Left lung (tissue), 10 donors: ENCODE measurements around the gene CNIH3. TPM values are rescaled to one million over a fixed set of nuclear protein-coding genes. Genes with fewer than 3 reads are reported as not detected.
A peak's percentile ranks its signal among the peaks of the same experiment; 100 is the strongest.

Experiments used
- ATAC-seq: fragments of 200-7000 bp; cut with Tn5 transposase; one replicate; pipeline ENCODE4 v1.9.1; 2020; ENCODE audit warnings: moderate library complexity
- DNase-seq, 4 donors: peaks; one replicate each; pipeline ENCODE4 v3.0.0-alpha.2; 2013 to 2020
- H3K27ac ChIP-seq, 2 donors: fragments of 200-600 bp; sonication (generic) in 1 of 2; one replicate each; pipeline versions ENCODE4 v1.5.0 to v1.8.0; 2020 to 2021
- H3K27me3 ChIP-seq, 2 donors: fragments of 200-600 bp; sonication (generic) in 1 of 2; one replicate each; pipeline versions ENCODE4 v1.5.0 to v1.8.0; 2020 to 2021
- H3K36me3 ChIP-seq, 2 donors: fragments of 200-600 bp; sonication (generic) in 1 of 2; one replicate each; pipeline versions ENCODE4 v1.5.0 to v1.8.0; 2020 to 2021
- H3K4me1 ChIP-seq, 2 donors: fragments of 200-600 bp; one replicate each; pipeline ENCODE4 v1.8.0; 2021
- H3K4me3 ChIP-seq, 2 donors: fragments of 200-600 bp; sonication (generic) in 1 of 2; one replicate each; pipeline versions ENCODE4 v1.5.0 to v1.8.0; 2020 to 2021; ENCODE audit warnings: mild to moderate bottlenecking in 1 of 2
- H3K9me3 ChIP-seq, 2 donors: fragments of 200-600 bp; sonication (generic) in 1 of 2; one replicate each; pipeline versions ENCODE4 v1.5.0 to v1.8.0; 2020 to 2021
- intact Hi-C, 2 donors: fragments of 100-400 bp; cut with DNase I; formaldehyde crosslinking; loops; one replicate each; pipeline versions ENCODE4 v1.11.2 to v1.14.2; 2022
- polyA plus RNA-seq, 6 donors: library from polyadenylated mRNA; unstranded; fragments of 120-200 nt; gene quantifications; one replicate each; pipeline ENCODE4 v1.2.1, GENCODE V29; 2013; ENCODE audit not compliant: insufficient read length in 6 of 6
- total RNA-seq, 2 donors: library from RNA; stranded (reverse); fragmentation: NEBNext Ultra II Directional; extraction: Animal tissue kit (Norgen Biotek cat#: 25700); gene quantifications; one replicate each; pipeline ENCODE4 v1.2.1, GENCODE V29; 2021
- TF ChIP-seq, protein P1 (sequence below), 2 donors: fragments of 200-600 bp; sonication (generic) in 1 of 2; IDR thresholded peaks; one replicate each; pipeline versions ENCODE4 v1.5.0 to v1.8.0; 2021; ENCODE audit warnings: antibody characterized with exemption in 2 of 2
- donor health status: DM: no; HTN: yes; CAD: no.
- donor health status: DM: no; HTN: no; CAD: no.

Gene CNIH3
- total and polyA plus RNA-seq, 8 donors: 2.5 to 9.4 (median 7.3) TPM

GRCh38 chr1:224733027-224733911, 117.2 kb downstream of the CNIH3 start:
- DNase-seq: no peak

GRCh38 chr1:224734261-224734935, 118.3 kb downstream of the CNIH3 start:
- H3K27me3 ChIP-seq: no peaks in the 10 kb centered on the region
- H3K4me3 ChIP-seq: no peak overlapping the region
- intact Hi-C loops: no loop called here
- H3K36me3 ChIP-seq: no peaks in the 10 kb centered on the region
- peaks cover 6 to 12% of the 10 kb centered on the region in 2 donors for H3K4me1 ChIP-seq
- no peaks in the 10 kb centered on the region for H3K9me3 ChIP-seq
- DNase-seq: no peak
- H3K27ac ChIP-seq: no peak overlapping the region
- ATAC-seq: no peak
- TF ChIP-seq, protein P1, sequence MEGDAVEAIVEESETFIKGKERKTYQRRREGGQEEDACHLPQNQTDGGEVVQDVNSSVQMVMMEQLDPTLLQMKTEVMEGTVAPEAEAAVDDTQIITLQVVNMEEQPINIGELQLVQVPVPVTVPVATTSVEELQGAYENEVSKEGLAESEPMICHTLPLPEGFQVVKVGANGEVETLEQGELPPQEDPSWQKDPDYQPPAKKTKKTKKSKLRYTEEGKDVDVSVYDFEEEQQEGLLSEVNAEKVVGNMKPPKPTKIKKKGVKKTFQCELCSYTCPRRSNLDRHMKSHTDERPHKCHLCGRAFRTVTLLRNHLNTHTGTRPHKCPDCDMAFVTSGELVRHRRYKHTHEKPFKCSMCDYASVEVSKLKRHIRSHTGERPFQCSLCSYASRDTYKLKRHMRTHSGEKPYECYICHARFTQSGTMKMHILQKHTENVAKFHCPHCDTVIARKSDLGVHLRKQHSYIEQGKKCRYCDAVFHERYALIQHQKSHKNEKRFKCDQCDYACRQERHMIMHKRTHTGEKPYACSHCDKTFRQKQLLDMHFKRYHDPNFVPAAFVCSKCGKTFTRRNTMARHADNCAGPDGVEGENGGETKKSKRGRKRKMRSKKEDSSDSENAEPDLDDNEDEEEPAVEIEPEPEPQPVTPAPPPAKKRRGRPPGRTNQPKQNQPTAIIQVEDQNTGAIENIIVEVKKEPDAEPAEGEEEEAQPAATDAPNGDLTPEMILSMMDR (IDR thresholded peaks at IDR 0.05): no peak

More at GRCh38 chr1:224733027-224733911, 117.2 kb downstream of the CNIH3 start:
- H3K27ac ChIP-seq: no peak overlapping the region
- peak; percentile 67 for ATAC-seq
- H3K4me3 ChIP-seq: no peak overlapping the region
- H3K9me3 ChIP-seq: no peaks in the 10 kb centered on the region
- intact Hi-C loops: no loop called here
- no peaks in the 10 kb centered on the region for H3K36me3 ChIP-seq
- TF ChIP-seq, protein P1 (IDR thresholded peaks at IDR 0.05): no peak
- no peaks in the 10 kb centered on the region for H3K27me3 ChIP-seq
- peaks cover 6 to 12% of the 10 kb centered on the region in 2 donors for H3K4me1 ChIP-seq

DNA sequence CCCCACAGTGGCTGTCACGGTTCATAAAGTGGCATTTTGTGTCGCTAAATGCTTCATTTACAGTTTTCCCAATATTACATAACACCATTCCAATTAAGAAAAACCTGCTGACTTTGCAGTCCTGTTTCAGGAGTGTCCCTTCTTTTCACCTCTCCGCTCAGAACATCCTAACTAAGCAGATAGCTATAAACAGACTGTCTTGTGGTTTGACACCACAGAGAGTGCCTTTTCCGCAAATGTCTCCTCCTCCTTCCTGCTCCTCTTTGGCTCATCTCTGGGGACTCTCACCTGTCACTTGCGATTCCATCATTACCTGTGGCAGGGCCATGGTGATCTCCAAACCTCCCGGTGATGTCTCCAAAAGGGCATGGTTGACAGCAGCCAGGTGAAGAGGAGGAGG, 119.0 kb downstream of the CNIH3 start:
- Histone ChIP-seq H3K9me3 (no peaks in the 10 kb centered on the region), H3K27ac (no peak overlapping the region), H3K27me3 (no peaks in the 10 kb centered on the region), H3K4me3 (no peak overlapping the region), H3K36me3 (no peaks in the 10 kb centered on the region), H3K4me1 (peaks cover 6 to 12% of the 10 kb centered on the region in 2 donors)
- TF ChIP-seq, protein P1 (IDR thresholded peaks at IDR 0.05): no peak
- no peak for ATAC-seq
- DNase-seq: no peak
- intact Hi-C loops: no loop called here

DNA sequence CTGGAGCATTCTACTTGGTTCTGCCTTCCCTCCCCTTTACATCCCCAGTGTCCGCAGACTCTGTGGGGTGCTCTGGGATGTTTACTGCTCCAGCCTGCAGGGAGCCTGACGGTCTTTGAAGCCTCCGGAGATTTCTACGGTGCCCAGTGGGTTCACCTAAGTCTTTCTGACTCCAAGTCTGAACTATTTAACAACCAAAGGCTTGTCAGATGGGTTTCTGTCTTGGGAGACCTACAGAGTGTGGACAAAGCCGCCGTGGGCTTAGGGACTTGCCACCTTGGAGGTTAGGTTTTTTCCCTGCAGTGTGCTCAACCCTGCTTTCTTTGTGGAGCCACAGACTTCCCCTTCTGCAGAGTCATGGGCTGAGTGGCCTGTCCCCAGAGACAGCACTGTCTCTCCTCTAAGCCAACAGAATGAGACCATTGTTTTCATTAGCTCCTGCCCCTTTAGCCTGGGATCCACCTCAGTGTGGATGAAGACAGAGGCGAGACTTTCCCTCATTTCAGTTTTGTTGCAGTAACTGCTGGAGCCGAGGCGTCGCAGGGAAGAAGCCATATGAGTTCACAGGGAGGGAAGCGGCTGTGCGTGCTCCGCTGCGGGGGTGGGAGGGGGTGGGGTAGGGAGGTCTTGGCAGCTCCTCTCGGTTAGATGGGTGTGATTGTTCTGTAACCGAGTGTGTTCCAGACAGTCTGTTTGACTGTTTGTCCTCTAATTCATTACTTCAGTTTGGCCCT, 120.7 kb downstream of the CNIH3 start:
- Histone ChIP-seq H3K9me3 (no peaks in the 10 kb centered on the region), H3K4me1 (peaks cover 6 to 12% of the 10 kb centered on the region in 2 donors), H3K36me3 (no peaks in the 10 kb centered on the region), H3K27ac (no peak overlapping the region), H3K4me3 (no peak overlapping the region), H3K27me3 (no peaks in the 10 kb centered on the region)
- DNase-seq: peak in 1 of 4 donors; percentile 33
- intact Hi-C loops: no loop called here
- ATAC-seq: peak; percentile 37
- TF ChIP-seq, protein P1 (IDR thresholded peaks at IDR 0.05): no peak
